Adrenal gland (tissue), 5 donors: ENCODE results near the gene RAB43.

Experiments used
- POLR2A ChIP-seq, 2 donors: fragments of 450-650 bp; IDR thresholded peaks; one replicate each; pipeline ENCODE4 v1.6.1; 2017; ENCODE audit warnings: antibody characterized with exemption in 2 of 2, mild to moderate bottlenecking in 2 of 2, moderate library complexity in 1 of 2
- TF ChIP-seq, protein P1 (sequence below), 6 experiments: fragments of 450-650 bp in 4 of 6; fragments of 200-600 bp in 2 of 6; sonication (generic) in 1 of 6; IDR thresholded peaks; 1 replicate in 5 of 6; 2 replicates in 1 of 6; pipeline versions ENCODE4 v1.5.1 to v1.8.0; 2016 to 2021; ENCODE audit warnings: antibody characterized with exemption in 6 of 6, mild to moderate bottlenecking in 2 of 6, moderate library complexity in 1 of 6
- donor health status: DM: no; HTN: no; CAD: no.

GRCh38 chr3:129130291-129130813 lies 8.7 kb upstream of the RAB43 start:
- TF ChIP-seq, protein P1, sequence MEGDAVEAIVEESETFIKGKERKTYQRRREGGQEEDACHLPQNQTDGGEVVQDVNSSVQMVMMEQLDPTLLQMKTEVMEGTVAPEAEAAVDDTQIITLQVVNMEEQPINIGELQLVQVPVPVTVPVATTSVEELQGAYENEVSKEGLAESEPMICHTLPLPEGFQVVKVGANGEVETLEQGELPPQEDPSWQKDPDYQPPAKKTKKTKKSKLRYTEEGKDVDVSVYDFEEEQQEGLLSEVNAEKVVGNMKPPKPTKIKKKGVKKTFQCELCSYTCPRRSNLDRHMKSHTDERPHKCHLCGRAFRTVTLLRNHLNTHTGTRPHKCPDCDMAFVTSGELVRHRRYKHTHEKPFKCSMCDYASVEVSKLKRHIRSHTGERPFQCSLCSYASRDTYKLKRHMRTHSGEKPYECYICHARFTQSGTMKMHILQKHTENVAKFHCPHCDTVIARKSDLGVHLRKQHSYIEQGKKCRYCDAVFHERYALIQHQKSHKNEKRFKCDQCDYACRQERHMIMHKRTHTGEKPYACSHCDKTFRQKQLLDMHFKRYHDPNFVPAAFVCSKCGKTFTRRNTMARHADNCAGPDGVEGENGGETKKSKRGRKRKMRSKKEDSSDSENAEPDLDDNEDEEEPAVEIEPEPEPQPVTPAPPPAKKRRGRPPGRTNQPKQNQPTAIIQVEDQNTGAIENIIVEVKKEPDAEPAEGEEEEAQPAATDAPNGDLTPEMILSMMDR (IDR thresholded peaks at IDR 0.05), result no peak
- TF ChIP-seq POLR2A (IDR thresholded peaks at IDR 0.05), result no peak
